SK-N-MC (cell line): ENCODE data around the gene SLC66A2.

ENCODE experiments used
- DNase-seq: peaks from one replicate; pipeline ENCODE4 v3.0.0-alpha.2; 2011; ENCODE audit warnings: low read depth, low spot score
- H3K27ac ChIP-seq: fragments of 200-600 bp; sonication (generic); 2 replicates; pipeline ENCODE4 v1.5.1; 2016; ENCODE audit warnings: mixed run types
- H3K36me3 ChIP-seq: fragments of 200-600 bp; sonication (generic); 2 replicates; pipeline ENCODE4 v1.6.1; 2017; ENCODE audit warnings: antibody characterized with exemption, low read length, mixed read lengths; ENCODE audit not compliant: insufficient read depth
- H3K4me3 ChIP-seq: fragments of 200-600 bp; sonication (generic); 2 replicates; pipeline ENCODE4 v1.5.1; 2016
- H3K9ac ChIP-seq: fragments of 200-600 bp; sonication (generic); 2 replicates; pipeline ENCODE4 v1.8.0; 2017; ENCODE audit warnings: mixed run types, mixed read lengths; ENCODE audit not compliant: insufficient read length
- H3K9me3 ChIP-seq: fragments of 200-600 bp; sonication (generic); 2 replicates; pipeline ENCODE4 v1.6.1; 2017; ENCODE audit warnings: low read depth, mild to moderate bottlenecking, antibody characterized with exemption, low read length, moderate library complexity, mixed read lengths
- EZH2 ChIP-seq: fragments of 200-600 bp; sonication (generic); IDR thresholded peaks from one replicate; pipeline ENCODE4 v1.6.1; 2017; ENCODE audit warnings: antibody characterized with exemption
- FOXP2 ChIP-seq: optimal IDR thresholded peaks from 2 replicates; pipeline ENCODE3; 2011; ENCODE audit warnings: mild to moderate bottlenecking, moderate library complexity; ENCODE audit not compliant: insufficient read depth; ENCODE audit errors: extremely low read length, control extremely low read depth
- POLR2AphosphoS5 ChIP-seq: IDR thresholded peaks from 2 replicates; pipeline ENCODE4 v1.6.1; 2012; ENCODE audit warnings: mild to moderate bottlenecking, low read depth, low read length, borderline replicate concordance

Gene SLC66A2

DNA sequence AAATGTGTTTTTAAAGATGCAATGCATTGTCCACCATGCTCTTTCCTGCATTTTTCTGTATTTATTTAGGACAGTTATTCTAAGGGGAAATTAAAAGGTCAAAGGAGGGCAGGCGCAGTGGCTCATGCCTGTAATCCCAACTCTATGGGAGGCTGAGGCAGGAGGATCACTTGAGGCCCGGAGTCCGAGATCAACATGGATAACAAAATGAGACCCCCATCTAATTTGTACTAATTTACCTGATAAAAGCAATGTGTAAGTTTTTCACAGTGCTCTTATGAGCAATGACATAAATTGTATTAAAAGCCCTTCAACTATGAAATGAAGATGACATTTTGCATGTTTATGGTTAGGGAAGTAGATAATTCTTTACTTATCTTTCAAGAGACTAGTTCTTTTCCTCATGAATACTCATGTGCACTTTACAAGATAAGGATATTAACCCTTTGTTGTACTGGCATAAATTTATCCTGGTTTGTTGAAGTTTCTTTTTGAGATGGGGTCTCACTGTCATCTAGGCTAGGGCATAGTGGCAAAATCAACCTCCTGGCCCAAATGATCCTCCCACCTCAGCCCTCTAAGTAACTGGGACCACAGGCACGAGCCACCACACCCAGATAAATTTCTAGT is 22.7 kb upstream of the SLC66A2 start:
- DNase-seq, result no peak
- TF ChIP-seq FOXP2 (no peak), POLR2AphosphoS5 (no peak), EZH2 (no peak)
- no peak overlapping the region for H3K27ac ChIP-seq
- no peaks in the 10 kb centered on the region for H3K9me3 ChIP-seq
- peaks cover 51% of the 10 kb centered on the region for H3K36me3 ChIP-seq
- H3K4me3 ChIP-seq, result no peak overlapping the region
- no peak overlapping the region for H3K9ac ChIP-seq

DNA sequence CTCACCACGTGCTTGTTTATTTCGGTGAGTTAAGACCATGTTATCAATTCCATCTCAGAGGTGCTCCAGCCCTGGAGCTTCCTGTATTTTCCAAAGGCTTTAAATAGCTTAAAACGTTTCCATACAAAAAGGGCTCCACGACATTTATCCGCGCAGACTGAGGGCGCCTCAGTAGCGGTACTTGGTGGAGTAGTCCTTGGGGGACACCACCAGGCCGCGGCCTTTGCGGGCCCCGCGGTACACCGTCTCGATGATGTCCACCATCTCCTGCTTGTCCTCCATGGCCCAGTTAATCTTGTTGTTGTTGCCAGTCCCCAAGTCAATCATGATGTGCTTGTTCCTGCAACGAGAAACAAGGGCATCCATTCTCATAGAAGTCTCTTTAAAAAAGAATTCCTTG is 22.1 kb upstream of the SLC66A2 start:
- no peak for DNase-seq
- H3K27ac ChIP-seq, result no peak overlapping the region
- H3K9ac ChIP-seq, result no peak overlapping the region
- no peaks in the 10 kb centered on the region for H3K9me3 ChIP-seq
- peaks cover 51% of the 10 kb centered on the region for H3K36me3 ChIP-seq
- TF ChIP-seq FOXP2, result no peak
- TF ChIP-seq POLR2AphosphoS5, result no peak
- no peak for TF ChIP-seq EZH2
- no peak overlapping the region for H3K4me3 ChIP-seq

DNA sequence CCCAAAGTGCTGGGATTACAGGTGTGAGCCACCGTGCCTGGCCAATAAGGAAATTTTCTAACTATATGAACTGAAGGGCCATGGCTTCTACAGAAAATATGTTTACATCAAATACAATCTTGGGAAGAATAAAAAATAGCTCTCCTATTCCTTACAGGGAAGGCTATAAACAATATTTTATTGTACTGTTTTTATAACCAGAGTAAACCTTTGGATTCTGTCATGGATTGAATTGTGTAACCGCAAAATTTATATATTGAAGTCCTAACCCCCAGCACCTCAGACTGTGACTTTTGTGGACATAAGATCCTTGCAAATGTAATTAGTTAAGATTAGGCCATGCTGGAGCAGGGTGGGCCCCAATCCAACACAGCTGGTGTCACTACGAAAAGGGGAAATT is 21.3 kb upstream of the SLC66A2 start:
- H3K9ac ChIP-seq, result no peak overlapping the region
- H3K9me3 ChIP-seq, result no peaks in the 10 kb centered on the region
- H3K4me3 ChIP-seq, result no peak overlapping the region
- no peak for DNase-seq
- H3K27ac ChIP-seq, result no peak overlapping the region
- TF ChIP-seq EZH2 (no peak), POLR2AphosphoS5 (no peak), FOXP2 (no peak)
- peaks cover 51% of the 10 kb centered on the region for H3K36me3 ChIP-seq

DNA sequence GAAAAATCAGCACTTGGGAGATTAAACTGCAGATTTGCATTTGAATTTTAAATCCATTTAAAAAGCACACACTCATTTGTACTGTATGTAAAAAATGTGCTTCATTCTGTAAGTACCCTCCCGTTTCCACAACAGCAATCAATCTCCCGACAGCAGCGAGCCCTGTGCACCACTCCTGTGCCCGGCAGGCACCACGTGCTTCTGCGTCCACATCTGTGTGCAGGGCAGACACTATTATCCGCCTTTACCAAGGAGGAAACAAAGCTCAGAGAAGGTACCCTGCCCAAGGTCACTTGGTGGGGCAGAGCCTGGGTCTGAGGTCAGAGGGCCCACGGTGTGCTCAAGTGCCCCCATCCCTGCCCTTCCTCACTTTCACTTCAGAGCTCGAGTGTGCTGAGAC is 20.5 kb upstream of the SLC66A2 start:
- Histone ChIP-seq H3K4me3 (no peak overlapping the region), H3K9me3 (no peaks in the 10 kb centered on the region), H3K36me3 (peaks cover 48% of the 10 kb centered on the region), H3K27ac (no peak overlapping the region), H3K9ac (no peak overlapping the region)
- DNase-seq, result no peak
- no peak for TF ChIP-seq POLR2AphosphoS5
- TF ChIP-seq FOXP2, result no peak
- no peak for TF ChIP-seq EZH2

DNA sequence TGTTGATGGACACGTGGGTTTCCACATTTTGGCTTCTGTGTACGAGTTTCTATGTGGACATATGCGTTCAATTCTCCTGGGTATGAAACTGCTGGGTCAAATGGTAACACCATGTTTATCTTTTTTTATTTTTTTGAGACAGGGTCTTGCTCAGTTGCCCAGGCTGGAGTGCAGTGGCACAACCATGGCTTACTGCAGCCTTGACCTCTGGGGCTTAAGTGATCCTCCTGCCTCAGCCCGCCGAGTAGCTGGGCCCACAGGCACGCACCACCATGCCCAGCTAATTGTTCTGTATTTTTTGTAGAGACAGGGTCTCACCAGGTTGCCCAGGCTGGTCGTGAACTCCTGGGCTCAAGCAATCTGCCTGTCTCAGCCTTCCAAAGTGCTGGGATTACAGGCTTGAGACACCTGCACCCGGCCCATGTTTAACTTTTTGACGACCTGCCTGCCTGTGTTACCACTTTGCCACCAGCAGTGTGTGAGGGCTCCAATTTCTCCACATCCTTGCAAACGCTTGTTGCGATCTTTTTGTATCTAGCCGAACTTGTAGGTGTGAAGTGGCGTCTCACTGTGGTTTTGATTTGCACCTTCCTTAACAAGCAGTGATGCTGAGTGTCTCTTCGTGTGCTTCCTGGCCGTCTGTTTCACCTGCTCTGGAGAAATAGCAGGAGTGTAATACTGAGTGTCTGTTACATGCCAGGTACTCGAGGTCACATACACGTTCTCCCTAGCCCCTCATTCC is 19.9 kb upstream of the SLC66A2 start:
- Histone ChIP-seq H3K9ac (no peak overlapping the region), H3K27ac (no peak overlapping the region), H3K36me3 (peaks cover 45% of the 10 kb centered on the region), H3K4me3 (no peak overlapping the region), H3K9me3 (no peaks in the 10 kb centered on the region)
- no peak for DNase-seq
- TF ChIP-seq FOXP2 (no peak), EZH2 (no peak), POLR2AphosphoS5 (no peak)

DNA sequence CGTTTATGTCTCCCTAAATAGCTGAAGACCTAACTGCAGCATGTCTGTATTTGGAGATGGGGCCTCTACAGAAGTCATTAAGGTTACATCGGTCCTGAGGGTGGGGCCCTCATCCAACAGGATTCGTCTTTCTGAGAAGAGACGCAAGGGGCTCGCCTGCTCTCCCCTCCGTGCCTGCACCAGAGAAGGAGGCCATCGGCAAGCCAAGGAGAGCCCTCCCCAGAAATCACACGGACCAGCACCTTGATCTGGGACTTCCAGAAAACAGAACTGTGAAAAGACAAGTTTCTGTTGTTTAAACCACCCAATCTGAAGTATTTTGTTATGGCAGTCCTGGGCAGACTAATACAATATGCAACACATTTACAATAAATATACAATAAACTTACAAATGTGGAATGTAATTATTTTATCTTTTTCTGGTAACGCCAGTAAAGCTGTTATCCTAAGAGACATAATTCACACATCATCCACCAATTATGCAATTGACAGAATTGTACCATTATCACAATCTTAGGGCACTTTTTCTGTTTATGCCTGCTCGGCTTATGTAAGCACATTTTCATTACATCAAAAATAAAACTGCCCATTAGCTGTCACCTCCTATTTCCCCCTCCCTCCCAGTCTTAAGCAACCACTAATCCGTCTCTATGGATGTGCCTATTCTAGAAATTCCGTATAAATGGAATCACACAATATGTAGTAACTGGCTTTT is 19.1 kb upstream of the SLC66A2 start:
- Histone ChIP-seq H3K27ac (no peak overlapping the region), H3K36me3 (peaks cover 43% of the 10 kb centered on the region), H3K9me3 (no peaks in the 10 kb centered on the region), H3K9ac (no peak overlapping the region), H3K4me3 (no peak overlapping the region)
- TF ChIP-seq EZH2 (no peak), FOXP2 (no peak), POLR2AphosphoS5 (no peak)
- DNase-seq, result no peak

DNA sequence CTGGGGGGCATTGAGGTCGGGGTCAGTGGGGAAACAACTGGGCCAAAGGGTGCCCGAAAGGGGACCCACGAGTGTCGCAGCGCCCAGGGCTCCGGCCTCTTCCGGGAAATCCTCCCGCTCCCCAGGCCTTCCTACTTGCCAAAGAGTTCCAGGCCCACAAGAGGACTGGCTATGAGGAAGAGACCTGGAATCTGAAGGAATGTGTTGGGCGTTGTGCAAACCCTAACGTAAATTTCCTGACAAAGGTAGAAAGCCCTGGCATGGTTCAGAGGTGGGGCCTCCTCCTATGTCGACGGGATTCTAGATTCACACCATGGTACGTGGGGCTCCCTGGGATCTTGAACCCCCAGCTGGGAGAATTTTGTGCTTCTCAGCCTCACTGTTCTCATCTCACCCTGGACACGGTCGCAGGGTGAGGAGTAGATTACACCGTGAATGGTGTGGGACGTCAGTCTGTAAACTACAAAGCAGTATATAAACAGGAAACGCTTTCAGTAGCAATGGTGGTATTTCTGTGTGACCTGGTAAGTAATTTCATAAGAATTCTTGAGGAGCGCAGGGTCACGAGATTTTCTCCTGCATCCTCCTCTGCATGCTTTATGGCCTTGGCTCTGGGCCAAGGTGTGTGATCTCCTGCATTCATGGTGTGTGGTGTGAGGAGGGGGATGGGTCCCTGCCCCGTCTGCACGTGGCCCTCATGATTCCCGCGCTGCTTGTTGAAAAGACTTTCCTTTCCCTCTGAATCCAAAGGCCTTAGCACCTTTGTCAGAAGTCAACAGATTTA is 13.9 kb upstream of the SLC66A2 start:
- DNase-seq, result no peak
- peak overlapping the region; percentile 86 for H3K9ac ChIP-seq
- peak overlapping the region; percentile 20; the same call in 1 of the 2 replicates for H3K27ac ChIP-seq
- TF ChIP-seq EZH2 (no peak), POLR2AphosphoS5 (peak; percentile 44; the same call in 1 of the 2 replicates)
- H3K9me3 ChIP-seq, result no peaks in the 10 kb centered on the region
- peaks cover under 1% of the 10 kb centered on the region; the same call in 1 of the 2 replicates for H3K36me3 ChIP-seq
- peak overlapping the region; percentile 79 for H3K4me3 ChIP-seq

DNA sequence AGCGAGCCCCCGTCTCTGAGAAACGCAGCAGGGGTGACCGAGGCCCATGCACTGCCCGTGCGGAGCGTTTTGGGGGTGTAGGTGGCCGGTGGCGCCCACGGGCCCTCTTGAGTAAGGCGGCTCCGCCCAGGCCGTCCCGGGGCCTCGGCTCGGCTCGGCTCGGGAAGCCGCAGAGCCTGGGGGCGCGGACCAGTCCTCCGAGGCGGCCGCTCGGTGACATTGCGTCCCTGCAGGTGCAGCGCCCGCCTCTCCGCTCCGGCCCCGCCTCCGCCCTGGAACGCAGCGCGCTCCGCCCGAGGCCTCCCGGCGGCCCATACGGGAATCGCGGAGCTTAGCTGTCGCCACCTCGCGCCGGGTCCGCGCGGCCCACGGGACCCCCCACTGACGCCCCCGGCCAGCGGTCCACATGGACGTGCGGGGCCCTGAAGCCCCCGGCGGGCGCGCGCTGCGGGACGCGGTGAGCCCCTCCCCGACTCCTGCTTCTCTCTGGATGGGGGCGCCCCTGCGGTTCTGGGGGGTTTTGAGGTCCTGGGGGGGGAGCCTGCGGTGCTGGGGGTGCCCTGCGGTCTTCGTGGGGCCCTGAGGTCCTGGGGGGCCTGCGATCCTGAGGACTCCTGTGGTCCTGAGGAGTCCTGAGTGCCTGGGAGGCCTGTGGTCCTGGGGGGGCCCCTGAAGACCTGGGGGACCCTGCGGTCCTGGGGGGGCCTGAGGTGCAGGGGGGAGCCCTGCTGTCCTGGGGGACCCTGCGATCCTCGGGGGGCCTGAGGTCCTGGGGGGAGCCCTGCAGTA is 13.1 kb upstream of the SLC66A2 start, which contains the start of gene HSBP1L1:
TSS of gene HSBP1L1 (plus strand) at position 314 of the 789 bp plus-strand sequence. CDS start at position 407, 93 bp downstream.
- peak within 1 kb of the TSS; percentile 20; the same call in 1 of the 2 replicates for H3K27ac ChIP-seq
- no peaks in the 10 kb centered on the region for H3K36me3 ChIP-seq
- H3K4me3 ChIP-seq, result peak within 1 kb of the TSS; percentile 79
- DNase-seq, result no peak
- no peak for TF ChIP-seq FOXP2
- TF ChIP-seq EZH2, result no peak
- no peak for TF ChIP-seq POLR2AphosphoS5
- peak within 1 kb of the TSS; percentile 86 for H3K9ac ChIP-seq
- H3K9me3 ChIP-seq, result no peaks in the 10 kb centered on the region
